Fibroblast of lung (primary cell): Measurements from ENCODE around the gene ACAD8. TPM values are rescaled to one million over a fixed set of nuclear protein-coding genes. Genes with fewer than 3 reads are reported as not detected.
A peak's percentile ranks its signal among the peaks of the same experiment; 100 is the strongest.

Source experiments
- DNase-seq, 2 donors: peaks; one replicate each; pipeline versions ENCODE4 v3.0.0 to v3.0.0-alpha.2; 2010; ENCODE audit warnings: low read depth in 2 of 2
- H2AFZ ChIP-seq: 2 replicates; pipeline ENCODE4 v1.5.1; 2012; ENCODE audit warnings: low read length, control low read depth, inconsistent platforms
- H3K27ac ChIP-seq: 2 replicates; pipeline ENCODE4 v1.5.1; 2011; ENCODE audit warnings: low read length, control low read depth; ENCODE audit not compliant: insufficient read depth
- H3K27me3 ChIP-seq: 2 replicates; pipeline ENCODE4 v1.5.1; 2011; ENCODE audit warnings: mild to moderate bottlenecking, low read length; ENCODE audit not compliant: control insufficient read depth, insufficient read depth
- H3K36me3 ChIP-seq: 2 replicates; pipeline ENCODE4 v1.5.1; 2011; ENCODE audit warnings: low read length; ENCODE audit not compliant: control insufficient read depth, insufficient read depth
- H3K4me1 ChIP-seq: 2 replicates; pipeline ENCODE4 v1.5.1; 2011; ENCODE audit warnings: low read length; ENCODE audit not compliant: control insufficient read depth, insufficient read depth; ENCODE audit errors: extremely low read depth
- H3K4me2 ChIP-seq: 2 replicates; pipeline ENCODE4 v1.5.1; 2011; ENCODE audit warnings: low read length, control low read depth; ENCODE audit not compliant: insufficient read depth; ENCODE audit errors: extremely low read depth
- H3K4me3 ChIP-seq, 4 experiments: fragments of 200-600 bp in 1 of 4; sonication (generic) in 1 of 4; replicated peaks in 1 of 4; 2 replicates each; pipeline ENCODE4 v1.5.1; 2011 to 2016; ENCODE audit warnings: low read length in 4 of 4, low read depth in 3 of 4, mild to moderate bottlenecking in 3 of 4, control low read depth in 2 of 4, inconsistent platforms in 1 of 4, mixed read lengths in 1 of 4; ENCODE audit not compliant: insufficient read depth in 1 of 4; ENCODE audit errors: control extremely low read depth in 1 of 4
- H3K79me2 ChIP-seq: 2 replicates; pipeline ENCODE4 v1.5.1; 2012; ENCODE audit warnings: mild to moderate bottlenecking, low read length, inconsistent platforms; ENCODE audit not compliant: control insufficient read depth, insufficient read depth
- H3K9ac ChIP-seq: 2 replicates; pipeline ENCODE4 v1.5.1; 2011; ENCODE audit warnings: mild to moderate bottlenecking, low read length, control low read depth; ENCODE audit not compliant: insufficient read depth
- H3K9me3 ChIP-seq: 2 replicates; pipeline ENCODE4 v1.5.1; 2012; ENCODE audit warnings: low read depth, low read length; ENCODE audit not compliant: control insufficient read depth, insufficient read depth
- H4K20me1 ChIP-seq: 2 replicates; pipeline ENCODE4 v1.5.1; 2011; ENCODE audit warnings: low read length; ENCODE audit not compliant: control insufficient read depth, insufficient read depth; ENCODE audit errors: extremely low read depth
- CTCF ChIP-seq, 2 donors: IDR thresholded peaks in 1 of 2; conservative IDR thresholded peaks in 1 of 2; 1 replicate in 1 of 2; 2 replicates in 1 of 2; pipeline ENCODE4 v1.5.1; 2011 to 2012; ENCODE audit warnings: low read length in 2 of 2, control low read depth in 1 of 2, inconsistent platforms in 1 of 2, low read depth in 1 of 2, mild to moderate bottlenecking in 1 of 2
- EZH2 ChIP-seq: IDR thresholded peaks from 2 replicates; pipeline ENCODE4 v1.5.1; 2012; ENCODE audit warnings: low read length, control low read depth, mild to moderate bottlenecking; ENCODE audit errors: missing control alignments
- polyA minus RNA-seq: library from RNA; depleted of rRNA, polyadenylated mRNA; stranded (reverse); fragments of >200 nt; gene quantifications from 2 replicates; pipeline ENCODE4 v1.2.3, GENCODE V29; 2011; ENCODE audit warnings: low replicate concordance
- polyA plus RNA-seq, 2 donors: library from polyadenylated mRNA; depleted of rRNA in 1 of 2; stranded (reverse) in 1 of 2; unstranded in 1 of 2; fragments of >200 nt; gene quantifications; 2 replicates each; pipeline ENCODE4 v1.2.1, GENCODE V29; 2011 to 2012; ENCODE audit warnings: missing spikeins in 1 of 2
- total RNA-seq: library from RNA; depleted of rRNA; stranded (reverse); fragments of >200 nt; gene quantifications from 2 replicates; pipeline ENCODE4 v1.2.1, GENCODE V29; 2014

The ACAD8 gene
- total RNA-seq (15.9 and 16.8 TPM in 2 replicates), polyA plus RNA-seq (19.6 and 22.1 TPM in 2 replicates), polyA minus RNA-seq (16.9 and 17.1 TPM in 2 replicates)
- polyA plus RNA-seq (2012) = 13.5 and 16.3 TPM in 2 replicates

GRCh38 chr11:134253188-134253993, at the start of gene ACAD8, which contains the start of gene THYN1:
Gene ACAD8 (plus strand): TSS chr11:134253568. CDS start chr11:134253601, 33 bp downstream.
Gene THYN1 (minus strand): TSS chr11:134253352. CDS start chr11:134252882, 470 bp downstream.
- Histone ChIP-seq H3K4me1 (peaks cover 6% of the 10 kb centered on the region), H4K20me1 (no peaks in the 10 kb centered on the region), H3K36me3 (peaks cover 1% of the 10 kb centered on the region), H2AFZ (peak within 1 kb of the TSS; percentile 97), H3K9ac (peak within 1 kb of the TSS; percentile 68), H3K27me3 (no peaks in the 10 kb centered on the region), H3K27ac (peak within 1 kb of the TSS; percentile 70), H3K9me3 (no peaks in the 10 kb centered on the region), H3K79me2 (peaks cover 5% of the 10 kb centered on the region), H3K4me3 (peak within 1 kb of the TSS; percentile 91 to 96 (median 92)), H3K4me2 (peak within 1 kb of the TSS; percentile 95)
- peak; percentile 9 to 28 for TF ChIP-seq CTCF (conservative IDR thresholded peaks at IDR 0.05 in 1 of 2, IDR thresholded peaks at IDR 0.05 in 1 of 2; ENCODE audit: low read depth in 1 of 2, low read length in 2 of 2)
- TF ChIP-seq EZH2 = no peak
- peak; percentile 94 to 96 for DNase-seq

DNA sequence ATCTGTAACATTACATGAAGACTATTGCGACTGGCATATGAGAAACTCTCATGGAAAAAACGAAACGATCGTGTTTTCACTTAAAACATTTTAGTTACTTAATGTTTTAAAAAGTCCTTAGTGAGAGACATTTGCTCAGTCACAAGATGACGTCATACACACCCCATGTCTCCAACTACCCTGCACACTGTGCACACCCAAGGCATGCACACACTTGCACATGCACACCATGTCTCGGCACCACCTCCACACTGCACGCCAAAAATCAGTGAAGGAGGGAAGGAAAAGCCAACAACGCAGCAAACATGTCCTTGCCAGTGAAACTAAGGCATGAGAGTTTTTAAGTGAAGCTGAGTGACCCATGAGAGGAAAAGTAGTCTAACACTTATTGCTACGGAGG, 47.6 kb upstream of the ACAD8 start:
- no peaks in the 10 kb centered on the region for H3K9me3 ChIP-seq
- H3K4me3 ChIP-seq = no peak overlapping the region
- no peak for TF ChIP-seq EZH2
- no peak for TF ChIP-seq CTCF (conservative IDR thresholded peaks at IDR 0.05 in 1 of 2, IDR thresholded peaks at IDR 0.05 in 1 of 2; ENCODE audit: low read depth in 1 of 2, low read length in 2 of 2)
- no peak overlapping the region for H3K4me2 ChIP-seq
- no peaks in the 10 kb centered on the region for H3K4me1 ChIP-seq
- no peak overlapping the region for H3K27ac ChIP-seq
- H3K9ac ChIP-seq = no peak overlapping the region
- H3K27me3 ChIP-seq = no peaks in the 10 kb centered on the region
- no peaks in the 10 kb centered on the region for H3K79me2 ChIP-seq
- H2AFZ ChIP-seq = no peak overlapping the region
- peaks cover 13% of the 10 kb centered on the region for H3K36me3 ChIP-seq
- DNase-seq = no peak
- H4K20me1 ChIP-seq = no peaks in the 10 kb centered on the region

- TF ChIP-seq EZH2 (no peak), CTCF (conservative IDR thresholded peaks at IDR 0.05 in 1 of 2, IDR thresholded peaks at IDR 0.05 in 1 of 2; ENCODE audit: low read depth in 1 of 2, low read length in 2 of 2) (no peak)
- H2AFZ ChIP-seq = no peak overlapping the region
- no peak overlapping the region for H3K9ac ChIP-seq
- H3K9me3 ChIP-seq = no peaks in the 10 kb centered on the region
- no peak overlapping the region for H3K4me2 ChIP-seq
- no peak overlapping the region for H3K4me3 ChIP-seq
- H3K4me1 ChIP-seq = no peaks in the 10 kb centered on the region
- no peaks in the 10 kb centered on the region for H3K27me3 ChIP-seq
- no peaks in the 10 kb centered on the region for H4K20me1 ChIP-seq
- no peaks in the 10 kb centered on the region for H3K79me2 ChIP-seq
- peaks cover 13% of the 10 kb centered on the region for H3K36me3 ChIP-seq
- DNase-seq = no peak
- no peak overlapping the region for H3K27ac ChIP-seq
Observed at GRCh38 chr11:134206185-134206584, 47.2 kb upstream of the ACAD8 start.
